IgD-negative memory B cell (primary cell): ENCODE data around the gene ARPIN. TPM values are rescaled to one million over a fixed set of nuclear protein-coding genes. Genes with fewer than 3 reads are reported as not detected.
"Not testable (repeated sequence)": the region's sequence is repeated elsewhere in the genome, so short reads cannot be mapped to it uniquely, and the experiment has no call there.

Experiments
- H3K27ac Mint-ChIP-seq, 3 donors: one replicate each; pipeline ENCODE4 v1.8.0; 2020 to 2022; ENCODE audit warnings: mild to moderate bottlenecking in 3 of 3, mixed read lengths in 3 of 3, moderate library complexity in 1 of 3
- H3K27me3 Mint-ChIP-seq: one replicate; pipeline ENCODE4 v1.8.0; 2021; ENCODE audit warnings: mixed read lengths
- H3K36me3 Mint-ChIP-seq: one replicate; pipeline ENCODE4 v1.8.0; 2020; ENCODE audit warnings: mild to moderate bottlenecking, mixed read lengths
- H3K4me1 Mint-ChIP-seq, 3 donors: one replicate each; pipeline ENCODE4 v1.8.0; 2020 to 2022; ENCODE audit warnings: mixed read lengths in 3 of 3, mild to moderate bottlenecking in 1 of 3
- H3K4me3 Mint-ChIP-seq, 4 donors: one replicate each; pipeline ENCODE4 v1.8.0; 2020 to 2022; ENCODE audit warnings: mild to moderate bottlenecking in 4 of 4, mixed read lengths in 4 of 4, moderate library complexity in 3 of 4
- H3K9me3 Mint-ChIP-seq, 3 donors: one replicate each; pipeline ENCODE4 v1.8.0; 2020 to 2021; ENCODE audit warnings: mixed read lengths in 3 of 3, mild to moderate bottlenecking in 1 of 3
- polyA plus RNA-seq: library from polyadenylated mRNA; unstranded; fragments of 300-500 nt; fragmentation: Illumina TruSeq; gene quantifications from one replicate; pipeline ENCODE4 v1.2.3, GENCODE V29; 2021

ARPIN gene
- polyA plus RNA-seq, 1 donor from 2014 or later, result not detected

DNA sequence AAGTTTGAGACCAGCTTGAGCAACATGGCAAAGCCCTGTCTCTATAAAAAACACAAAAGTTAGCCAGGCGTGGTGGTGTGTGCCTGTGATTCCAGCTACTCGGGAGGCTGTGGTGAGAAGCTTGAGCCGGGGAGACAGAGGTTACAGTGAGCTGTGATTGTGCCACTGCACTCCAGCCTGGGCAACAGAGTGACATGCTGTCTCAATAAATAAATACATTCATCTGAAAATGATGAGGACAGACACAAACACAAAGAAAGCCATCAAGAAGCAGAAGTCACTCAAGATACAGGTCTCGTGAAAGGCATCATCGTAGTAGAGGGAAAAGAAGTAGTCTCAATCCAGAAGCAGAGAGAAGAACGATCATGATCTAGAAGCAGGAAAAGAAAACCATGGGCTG is 37.0 kb downstream of the ARPIN start:
- Mint-ChIP-seq H3K27me3 (no peaks in the 10 kb centered on the region), H3K36me3 (peaks cover 6% of the 10 kb centered on the region), H3K27ac (no peak overlapping the region), H3K9me3 (no peaks in the 10 kb centered on the region), H3K4me3 (no peak overlapping the region), H3K4me1 (no peaks in the 10 kb centered on the region)

DNA sequence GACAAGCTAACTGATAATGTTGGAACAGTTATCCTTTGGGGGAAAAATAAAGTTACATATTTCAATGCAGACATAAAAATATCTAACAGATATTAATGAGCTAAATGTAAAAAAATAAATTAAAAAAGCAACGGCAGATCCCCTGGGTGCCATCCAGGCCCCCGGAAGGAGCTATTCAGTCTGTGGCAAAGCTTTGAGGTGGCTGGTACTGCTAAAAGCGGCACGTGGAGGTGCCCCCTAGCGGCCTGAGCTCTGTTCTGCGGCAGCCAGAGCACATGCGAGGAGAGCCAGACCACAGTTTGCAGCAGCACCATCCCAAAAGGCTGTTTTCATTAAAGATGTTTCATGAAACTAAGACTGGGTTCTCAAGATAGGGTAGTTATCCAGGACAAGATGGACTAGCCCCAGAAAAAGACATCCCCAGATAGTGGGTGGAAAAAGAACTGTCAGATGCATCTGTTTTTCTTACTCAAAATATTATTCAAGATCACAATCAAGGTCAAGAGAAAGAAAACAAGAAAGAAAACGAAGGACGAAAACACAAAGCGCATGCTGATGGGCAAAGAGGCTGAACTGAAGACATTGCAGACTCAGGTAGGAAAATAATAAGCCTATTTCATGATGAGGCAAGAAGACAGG is 37.7 kb downstream of the ARPIN start:
- no peak overlapping the region for H3K27ac Mint-ChIP-seq

DNA sequence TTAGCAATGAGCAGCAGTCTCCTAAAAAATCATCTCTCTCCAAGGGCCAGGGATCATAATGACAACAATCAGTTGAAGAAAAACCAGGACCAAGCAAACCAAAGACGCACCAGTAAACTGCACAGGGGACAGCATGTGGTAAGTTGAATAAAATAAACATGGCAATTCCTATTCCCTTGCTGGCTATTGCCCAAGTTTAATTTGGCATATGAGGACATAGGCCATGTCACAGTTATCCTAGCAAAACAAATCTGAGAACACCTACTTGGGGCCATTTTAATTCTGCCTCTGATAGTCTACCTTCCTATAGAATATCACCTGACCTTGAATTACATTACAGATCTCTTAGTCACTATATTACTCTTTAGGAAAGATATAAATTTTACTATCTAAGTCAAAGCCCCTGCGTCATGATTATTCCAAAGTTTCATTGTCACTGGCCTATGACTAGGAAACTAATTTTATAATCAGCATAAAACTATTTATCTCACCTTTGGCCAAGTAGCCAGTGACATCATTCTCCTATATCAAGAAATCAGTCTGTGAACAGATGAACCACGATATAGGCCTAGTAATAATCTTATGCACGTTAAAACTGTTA is 42.0 kb downstream of the ARPIN start:
- H3K27me3 Mint-ChIP-seq, result no peaks in the 10 kb centered on the region
- peaks cover 11% of the 10 kb centered on the region for H3K36me3 Mint-ChIP-seq
- no peak overlapping the region for H3K27ac Mint-ChIP-seq
- H3K4me1 Mint-ChIP-seq, result no peaks in the 10 kb centered on the region
- H3K4me3 Mint-ChIP-seq, result no peak overlapping the region
- H3K9me3 Mint-ChIP-seq, result no peaks in the 10 kb centered on the region

More for the DNA sequence above, 37.7 kb downstream of the ARPIN start:
- Mint-ChIP-seq H3K27me3 (no peaks in the 10 kb centered on the region), H3K36me3 (peaks cover 8% of the 10 kb centered on the region), H3K9me3 (no peaks in the 10 kb centered on the region), H3K4me3 (no peak overlapping the region), H3K4me1 (no peaks in the 10 kb centered on the region)

DNA sequence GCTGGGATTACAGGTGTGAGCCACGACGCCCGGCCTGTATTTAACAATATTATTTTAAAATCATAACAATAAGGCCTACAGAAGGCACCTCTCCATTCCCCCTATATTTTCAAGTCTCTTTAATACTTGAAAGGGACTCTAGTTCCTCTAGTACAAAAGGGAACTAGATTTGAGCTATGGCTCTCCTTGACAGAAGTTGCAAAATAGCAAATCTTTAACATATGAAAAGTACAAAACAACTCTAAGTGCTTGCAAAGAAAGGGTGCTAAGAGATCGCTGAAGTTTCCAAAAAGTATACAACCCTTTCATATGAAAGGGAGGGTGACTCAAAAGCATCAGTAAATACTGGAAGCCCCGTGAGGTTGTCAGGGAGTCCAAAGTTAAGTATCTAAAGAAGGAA is 42.7 kb downstream of the ARPIN start:
- Mint-ChIP-seq H3K36me3 (peaks cover 9% of the 10 kb centered on the region), H3K27me3 (no peaks in the 10 kb centered on the region), H3K4me3 (no peak overlapping the region), H3K4me1 (no peaks in the 10 kb centered on the region), H3K27ac (no peak overlapping the region), H3K9me3 (no peaks in the 10 kb centered on the region)

DNA sequence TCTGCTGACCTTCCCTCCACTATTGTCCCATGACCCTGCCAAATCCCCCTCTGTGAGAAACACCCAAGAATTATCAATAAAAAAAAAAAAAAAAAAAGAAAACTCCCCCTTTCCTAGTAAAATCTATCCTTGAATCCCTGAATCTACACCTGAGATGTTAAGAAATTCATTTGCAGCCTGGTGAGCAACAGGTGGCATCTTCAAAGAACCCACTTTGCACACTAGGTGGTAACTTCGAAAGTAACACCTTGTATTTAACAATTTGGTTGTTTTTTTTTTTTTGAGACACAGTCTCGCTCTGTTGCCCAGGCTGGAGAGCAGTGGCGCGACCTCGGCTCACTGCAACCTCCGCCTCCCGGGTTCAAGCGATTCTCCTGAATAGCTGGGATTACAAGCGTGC is 43.3 kb downstream of the ARPIN start:
- not testable (repeated sequence) for H3K4me3 Mint-ChIP-seq, H3K9me3 Mint-ChIP-seq, H3K36me3 Mint-ChIP-seq, H3K27ac Mint-ChIP-seq, H3K27me3 Mint-ChIP-seq, H3K4me1 Mint-ChIP-seq

DNA sequence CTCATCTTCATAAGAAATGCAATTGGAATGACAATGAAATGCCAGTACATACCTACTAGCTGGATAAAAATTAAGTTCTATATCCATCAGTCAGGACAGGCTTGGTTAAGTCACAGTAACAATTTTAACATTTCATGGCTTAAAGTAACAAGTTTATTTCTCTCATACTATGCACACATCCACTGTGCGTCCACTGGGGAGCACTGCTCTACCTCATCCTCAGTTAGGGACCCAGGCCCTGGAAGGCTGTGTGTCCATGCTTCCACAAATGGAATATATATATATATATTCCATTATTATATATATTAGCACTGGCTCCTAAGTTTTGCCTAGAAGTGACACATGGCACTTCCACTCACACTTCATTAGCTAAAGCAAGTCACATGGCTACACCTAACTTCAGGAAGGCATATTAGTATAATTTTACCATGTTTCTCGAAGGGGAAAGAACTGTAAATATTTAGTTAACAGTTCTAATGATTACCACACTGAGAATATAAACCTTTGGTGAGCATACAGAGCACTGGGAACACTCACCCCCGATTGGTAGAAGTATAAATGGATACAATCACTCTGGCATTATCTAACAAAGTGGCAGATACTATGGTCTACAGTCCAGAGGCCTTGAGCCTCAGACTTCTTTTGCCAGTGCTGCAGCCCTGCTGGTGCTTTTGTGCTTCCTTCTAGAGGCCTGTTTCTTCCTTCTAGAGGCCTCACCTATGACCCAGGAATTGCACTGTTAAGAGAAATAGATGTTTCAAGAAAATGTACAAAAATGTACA is 47.6 kb downstream of the ARPIN start:
- no peak overlapping the region for H3K4me3 Mint-ChIP-seq
- H3K36me3 Mint-ChIP-seq, result peaks cover 4% of the 10 kb centered on the region
- peaks cover 0 to 7% (median 4%) of the 10 kb centered on the region in 3 donors for H3K4me1 Mint-ChIP-seq
- H3K27me3 Mint-ChIP-seq, result no peaks in the 10 kb centered on the region
- no peak overlapping the region for H3K27ac Mint-ChIP-seq
- H3K9me3 Mint-ChIP-seq, result no peaks in the 10 kb centered on the region

DNA sequence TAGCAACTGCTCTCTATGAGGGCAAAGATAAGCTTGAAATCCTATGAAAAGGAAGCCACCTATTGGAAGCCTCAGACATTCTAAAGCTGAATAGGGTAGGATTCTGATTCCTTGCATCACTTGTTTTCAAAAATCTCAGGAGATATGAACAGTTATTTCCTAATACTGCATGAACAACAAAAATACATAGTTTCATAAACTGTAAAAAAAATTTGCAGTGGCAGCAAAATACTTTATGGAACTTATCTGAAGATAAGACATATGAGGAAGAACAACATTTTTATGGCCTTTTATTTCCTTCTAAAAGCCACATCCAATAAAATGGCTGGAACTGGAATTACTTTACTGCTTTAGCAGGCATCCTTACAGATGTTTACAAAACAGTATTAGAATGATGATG is 48.8 kb downstream of the ARPIN start:
- Mint-ChIP-seq H3K4me1 (peaks cover 0 to 7% (median 4%) of the 10 kb centered on the region in 3 donors), H3K27me3 (no peaks in the 10 kb centered on the region), H3K36me3 (peaks cover 1% of the 10 kb centered on the region), H3K27ac (no peak overlapping the region), H3K9me3 (no peaks in the 10 kb centered on the region), H3K4me3 (no peak overlapping the region)

DNA sequence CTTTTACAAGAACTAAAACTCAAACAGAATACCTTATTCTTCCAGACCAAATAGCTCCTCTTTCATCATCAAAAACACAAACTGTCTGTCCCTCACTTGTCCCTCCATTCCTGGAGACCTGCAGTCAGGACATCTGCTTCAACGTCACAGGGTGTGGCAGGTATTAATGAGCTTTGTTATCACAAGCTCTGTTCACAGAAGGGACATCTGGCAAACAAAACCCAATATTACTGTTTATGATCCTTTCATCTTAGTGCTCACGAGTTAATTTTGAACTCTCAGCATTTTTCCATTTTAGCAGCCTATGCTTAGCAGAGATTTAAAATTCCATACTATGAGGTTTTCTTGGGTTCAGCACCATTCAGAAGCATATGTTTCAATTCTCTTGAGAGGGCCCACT is 51.9 kb downstream of the ARPIN start:
- Mint-ChIP-seq H3K36me3 (peaks cover 2% of the 10 kb centered on the region), H3K27ac (no peak overlapping the region), H3K9me3 (no peaks in the 10 kb centered on the region), H3K27me3 (no peaks in the 10 kb centered on the region), H3K4me3 (no peak overlapping the region), H3K4me1 (peaks cover 2 to 8% (median 4%) of the 10 kb centered on the region in 3 donors)

DNA sequence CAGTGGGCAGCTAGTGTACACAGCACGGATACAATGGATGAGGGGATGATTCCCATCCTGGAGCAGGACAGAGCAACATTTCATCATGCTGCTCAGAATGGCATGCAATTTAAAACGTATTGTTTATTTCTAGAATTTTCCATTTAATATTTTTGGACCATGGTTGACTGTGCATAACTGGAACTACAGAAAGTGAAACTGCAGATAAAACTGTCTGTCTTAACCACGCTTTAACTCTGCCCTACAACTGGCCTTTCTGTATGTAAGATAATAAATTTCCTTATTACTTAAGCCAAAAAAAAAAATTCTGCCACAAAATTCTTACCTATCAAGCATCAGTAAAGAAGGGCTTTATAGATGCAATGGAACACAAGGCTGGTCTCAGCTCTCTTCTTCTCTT is 52.3 kb downstream of the ARPIN start:
- Mint-ChIP-seq H3K4me1 (peaks cover 3 to 9% (median 4%) of the 10 kb centered on the region in 3 donors), H3K9me3 (no peaks in the 10 kb centered on the region), H3K27me3 (no peaks in the 10 kb centered on the region), H3K36me3 (peaks cover 3% of the 10 kb centered on the region), H3K4me3 (peak overlapping the region in 1 of 4 donors; percentile 34), H3K27ac (no peak overlapping the region)

DNA sequence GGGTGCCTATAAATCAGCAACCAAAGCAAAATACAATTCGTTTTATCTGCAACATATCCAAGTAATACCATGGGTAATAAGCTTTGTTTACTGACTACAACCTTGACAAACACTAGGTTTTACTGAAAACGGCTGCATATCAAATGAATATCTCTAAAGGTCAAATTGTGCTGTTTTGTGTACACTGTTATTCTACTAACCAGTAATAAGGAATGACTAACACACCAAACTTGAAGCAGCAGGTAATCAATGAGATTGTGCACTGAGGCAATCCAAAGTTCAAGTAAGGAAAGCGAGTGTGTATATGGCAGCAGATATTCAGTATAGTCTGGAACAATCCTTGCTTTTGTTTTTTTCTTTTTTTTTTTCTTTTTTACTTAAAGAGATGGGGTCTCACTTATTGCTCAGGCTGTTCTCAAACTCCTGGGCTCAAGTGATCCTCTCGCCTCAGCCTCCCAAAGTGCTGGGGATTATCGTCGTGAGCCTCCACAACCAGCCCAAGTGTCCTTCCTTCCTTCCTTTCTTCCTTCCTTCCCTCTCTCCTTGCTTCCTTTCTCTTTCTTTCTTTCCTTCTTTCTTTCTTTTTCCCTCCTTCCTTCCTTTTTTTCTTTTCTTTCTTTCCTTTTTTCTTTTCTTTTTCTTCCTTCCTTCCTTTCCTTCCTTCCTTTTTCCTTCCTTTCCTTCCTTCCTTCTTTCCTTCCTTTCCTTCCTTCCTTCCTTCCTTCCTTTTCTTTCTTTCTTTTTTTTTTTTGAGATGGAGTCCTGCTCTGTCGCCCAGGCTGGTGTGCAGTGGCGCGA is 53.9 kb downstream of the ARPIN start:
- Mint-ChIP-seq H3K36me3 (peaks cover 2% of the 10 kb centered on the region), H3K9me3 (no peaks in the 10 kb centered on the region), H3K27me3 (no peaks in the 10 kb centered on the region), H3K4me3 (no peak overlapping the region), H3K4me1 (peaks cover 3 to 9% (median 4%) of the 10 kb centered on the region in 3 donors), H3K27ac (no peak overlapping the region)

DNA sequence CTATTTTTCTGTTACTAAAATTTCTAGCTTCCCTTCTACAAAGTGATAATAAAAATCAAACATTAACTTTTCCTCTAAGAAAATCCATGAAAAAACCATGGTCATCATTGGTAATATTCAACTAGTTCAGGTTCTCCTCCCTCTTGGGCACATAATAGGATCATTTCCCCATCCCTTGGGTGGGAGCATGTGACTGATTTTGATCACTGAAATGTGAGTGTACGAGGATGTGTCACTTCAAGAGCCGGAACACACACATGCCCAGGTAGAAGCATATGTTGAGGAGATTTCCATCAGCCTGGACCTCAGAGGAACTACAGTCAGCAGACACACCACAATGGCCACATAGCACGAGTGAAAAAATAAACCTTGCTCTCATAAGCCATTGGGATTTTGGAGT is 55.1 kb downstream of the ARPIN start:
- Mint-ChIP-seq H3K9me3 (no peaks in the 10 kb centered on the region), H3K27ac (no peak overlapping the region), H3K4me3 (no peak overlapping the region), H3K36me3 (peaks cover 2% of the 10 kb centered on the region), H3K27me3 (no peaks in the 10 kb centered on the region), H3K4me1 (peaks cover 3 to 9% (median 6%) of the 10 kb centered on the region in 3 donors)

DNA sequence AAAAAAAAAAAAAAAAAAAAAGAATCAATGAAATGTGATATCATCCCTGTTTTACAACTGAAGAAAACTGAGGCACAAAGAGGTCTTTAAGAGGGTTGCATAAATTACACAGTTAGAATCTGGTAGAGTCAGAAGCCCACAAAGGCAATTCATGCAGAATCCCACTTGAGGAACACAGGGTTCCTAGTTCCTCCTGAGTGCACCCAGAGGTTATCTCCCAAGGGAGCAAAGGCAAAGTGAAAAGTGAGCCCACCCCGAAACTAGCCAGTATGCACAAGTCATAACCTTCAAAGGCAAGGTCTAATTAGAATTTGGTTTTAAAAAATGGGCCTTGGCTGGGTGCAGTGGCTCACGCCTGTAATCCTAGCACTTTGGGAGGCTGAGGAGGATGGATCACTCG is 56.8 kb downstream of the ARPIN start:
- Mint-ChIP-seq H3K27ac (peak overlapping the region in 1 of 3 donors; percentile 17), H3K9me3 (no peaks in the 10 kb centered on the region), H3K4me3 (no peak overlapping the region), H3K4me1 (peaks cover 14 to 20% (median 18%) of the 10 kb centered on the region in 3 donors), H3K27me3 (no peaks in the 10 kb centered on the region), H3K36me3 (peaks cover 5% of the 10 kb centered on the region)

DNA sequence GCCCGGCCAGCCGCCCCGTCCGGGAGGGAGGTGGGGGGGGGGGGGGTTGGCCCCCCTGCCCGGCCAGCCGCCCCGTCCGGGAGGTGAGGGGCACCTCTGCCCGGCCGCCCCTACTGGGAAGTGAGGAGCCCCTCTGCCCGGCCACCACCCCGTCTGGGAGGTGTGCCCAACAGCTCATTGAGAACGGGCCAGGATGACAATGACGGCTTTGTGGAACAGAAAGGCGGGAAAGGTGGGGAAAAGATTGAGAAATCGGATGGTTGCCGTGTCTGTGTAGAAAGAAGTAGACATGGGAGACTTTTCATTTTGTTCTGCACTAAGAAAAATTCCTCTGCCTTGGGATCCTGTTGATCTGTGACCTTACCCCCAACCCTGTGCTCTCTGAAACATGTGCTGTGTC is 57.9 kb downstream of the ARPIN start:
- H3K27me3 Mint-ChIP-seq, H3K36me3 Mint-ChIP-seq, H3K9me3 Mint-ChIP-seq, H3K27ac Mint-ChIP-seq, H3K4me3 Mint-ChIP-seq: not testable (repeated sequence)
- H3K4me1 Mint-ChIP-seq, result peaks cover 12 to 25% (median 18%) of the 10 kb centered on the region in 3 donors

DNA sequence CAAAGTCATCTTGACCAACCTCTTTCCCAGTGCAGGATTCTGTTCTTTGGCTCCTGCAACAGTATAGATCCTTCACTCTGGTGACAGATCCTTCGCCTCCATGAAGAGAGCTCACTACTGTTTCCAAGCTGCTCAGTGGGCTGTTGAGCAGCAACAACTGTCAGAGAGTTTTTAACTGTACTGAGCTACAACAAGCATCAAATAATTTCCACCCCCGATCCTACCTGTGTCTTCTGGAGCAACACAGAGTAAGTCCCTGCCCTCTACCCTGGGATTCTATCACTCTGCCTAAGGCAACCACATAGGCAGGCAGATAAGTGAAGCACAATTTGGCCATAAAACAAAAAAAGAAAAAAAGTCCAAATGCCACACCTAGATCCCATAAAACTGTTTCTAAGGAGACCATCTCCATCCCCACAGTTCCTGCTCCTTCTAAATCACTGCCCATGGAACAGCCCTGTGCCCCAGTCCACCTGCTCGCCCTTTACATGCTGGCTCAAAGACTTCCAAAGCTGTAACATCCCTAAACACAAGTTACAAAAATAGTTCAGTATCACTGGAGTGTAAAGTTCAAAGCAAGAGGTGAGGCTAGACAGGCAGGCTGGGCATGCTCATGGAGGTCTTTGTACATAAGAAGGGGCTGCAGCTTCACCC is 60.3 kb downstream of the ARPIN start:
- no peaks in the 10 kb centered on the region for H3K27me3 Mint-ChIP-seq
- H3K9me3 Mint-ChIP-seq, result no peaks in the 10 kb centered on the region
- H3K36me3 Mint-ChIP-seq, result peaks cover 7% of the 10 kb centered on the region
- H3K4me1 Mint-ChIP-seq, result peaks cover 18 to 36% (median 25%) of the 10 kb centered on the region in 3 donors
- H3K4me3 Mint-ChIP-seq, result no peak overlapping the region
- no peak overlapping the region for H3K27ac Mint-ChIP-seq
